SH-SY5Y (cell line): ENCODE measurements around the gene CPEB2.

ENCODE experiments used
- GATA2 ChIP-seq: IDR thresholded peaks from 2 replicates; pipeline ENCODE4 v1.6.1; 2011; ENCODE audit warnings: mild to moderate bottlenecking, low read depth, low read length
- GATA3 ChIP-seq: IDR thresholded peaks from 2 replicates; pipeline ENCODE4 v1.6.1; 2011; ENCODE audit warnings: low read depth, mild to moderate bottlenecking, low read length, moderate library complexity

GRCh38 chr4:15100380-15100779 lies 98.1 kb downstream of the CPEB2 start:
- TF ChIP-seq GATA2, result no peak
- no peak for TF ChIP-seq GATA3
